ENCODE data around the gene CMAS. TPM values are rescaled to one million over a fixed set of nuclear protein-coding genes. Genes with fewer than 3 reads are reported as not detected.

CMAS gene
- total and polyA plus RNA-seq, 2 donors (not counting 3 experiments of a cell fraction or from before 2014, with no cell fraction given): 8.5 to 35.4 TPM

DNA sequence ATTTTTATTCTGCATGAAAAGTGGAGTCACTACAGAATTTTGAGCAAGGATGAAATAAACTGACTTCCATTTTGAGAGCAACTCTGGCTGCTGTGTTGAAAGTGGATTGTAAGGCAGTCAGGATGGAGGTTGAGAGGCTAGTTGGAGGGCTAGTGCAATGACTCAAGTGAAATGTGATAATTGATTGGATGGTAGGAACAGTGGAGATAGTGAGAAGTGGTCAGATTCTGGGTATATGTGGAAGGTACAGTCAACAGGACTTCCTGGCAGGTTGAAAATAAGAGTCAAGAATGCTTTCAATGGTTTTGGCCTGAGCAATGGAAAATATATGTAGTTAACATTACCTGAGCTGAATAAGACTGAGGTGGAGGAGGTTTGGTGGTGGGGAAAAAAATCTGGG lies 29.0 kb upstream of the CMAS start:
- no TSS peak for BruUV-seq (replicated peaks)
- no peaks in the 10 kb centered on the region for H3K79me2 ChIP-seq (ENCODE audit: control insufficient read depth, insufficient read depth, low read length)
- H3K4me3 ChIP-seq (replicated peaks in 1 of 3; ENCODE audit: insufficient read depth in 1 of 3, low read depth in 1 of 3, low read length in 3 of 3): no peak overlapping the region
- H3K4me1 ChIP-seq (ENCODE audit: control insufficient read depth, extremely low read depth, insufficient read depth, low read length): no peaks in the 10 kb centered on the region
- FAIRE-seq: no peak
- no peaks in the 10 kb centered on the region for H3K27me3 ChIP-seq (ENCODE audit: control insufficient read depth in 2 of 2, insufficient read depth in 2 of 2, low read length in 2 of 2)
- no peaks in the 10 kb centered on the region for H3K36me3 ChIP-seq (ENCODE audit: control insufficient read depth in 2 of 2, extremely low read depth in 1 of 2, insufficient read depth in 2 of 2, low read length in 2 of 2)
- POLR2A ChIA-PET: no interaction called here
- CTCF ChIA-PET: interaction anchor here (2.0 to 4.6 kb wide), 3 partner anchors 27 to 319 kb away, joined by 4 to 218 read pairs (median 43); no protein-coding TSS in a partner anchor
- no peak overlapping the region for H3K4me2 ChIP-seq (ENCODE audit: insufficient read depth, low read length)
- no peak for TF ChIP-seq EZH2 (IDR thresholded peaks at IDR 0.05; ENCODE audit: borderline replicate concordance, low read depth, low read length, severe bottlenecking)
- no peak for TF ChIP-seq JUN (IDR thresholded peaks at IDR 0.05; ENCODE audit: borderline replicate concordance, insufficient read depth, insufficient read length, low read depth)
- TF ChIP-seq GATA2 (IDR thresholded peaks at IDR 0.05; ENCODE audit: insufficient read depth, insufficient read length, low read depth, low read length): no peak
- TF ChIP-seq, protein P1, sequence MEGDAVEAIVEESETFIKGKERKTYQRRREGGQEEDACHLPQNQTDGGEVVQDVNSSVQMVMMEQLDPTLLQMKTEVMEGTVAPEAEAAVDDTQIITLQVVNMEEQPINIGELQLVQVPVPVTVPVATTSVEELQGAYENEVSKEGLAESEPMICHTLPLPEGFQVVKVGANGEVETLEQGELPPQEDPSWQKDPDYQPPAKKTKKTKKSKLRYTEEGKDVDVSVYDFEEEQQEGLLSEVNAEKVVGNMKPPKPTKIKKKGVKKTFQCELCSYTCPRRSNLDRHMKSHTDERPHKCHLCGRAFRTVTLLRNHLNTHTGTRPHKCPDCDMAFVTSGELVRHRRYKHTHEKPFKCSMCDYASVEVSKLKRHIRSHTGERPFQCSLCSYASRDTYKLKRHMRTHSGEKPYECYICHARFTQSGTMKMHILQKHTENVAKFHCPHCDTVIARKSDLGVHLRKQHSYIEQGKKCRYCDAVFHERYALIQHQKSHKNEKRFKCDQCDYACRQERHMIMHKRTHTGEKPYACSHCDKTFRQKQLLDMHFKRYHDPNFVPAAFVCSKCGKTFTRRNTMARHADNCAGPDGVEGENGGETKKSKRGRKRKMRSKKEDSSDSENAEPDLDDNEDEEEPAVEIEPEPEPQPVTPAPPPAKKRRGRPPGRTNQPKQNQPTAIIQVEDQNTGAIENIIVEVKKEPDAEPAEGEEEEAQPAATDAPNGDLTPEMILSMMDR (IDR thresholded peaks at IDR 0.05; ENCODE audit: extremely low read depth in 1 of 2, insufficient read depth in 1 of 2, low read depth in 1 of 2, low read length in 2 of 2): no peak
- no peak for TF ChIP-seq MYC (IDR thresholded peaks at IDR 0.05; ENCODE audit: low read depth, low read length)
- TF ChIP-seq POLR2A (IDR thresholded peaks at IDR 0.05; ENCODE audit: low read depth, low read length): no peak
- TF ChIP-seq, protein P2, sequence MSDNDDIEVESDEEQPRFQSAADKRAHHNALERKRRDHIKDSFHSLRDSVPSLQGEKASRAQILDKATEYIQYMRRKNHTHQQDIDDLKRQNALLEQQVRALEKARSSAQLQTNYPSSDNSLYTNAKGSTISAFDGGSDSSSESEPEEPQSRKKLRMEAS (IDR thresholded peaks at IDR 0.05; ENCODE audit: insufficient read depth, insufficient read length): no peak
- TF ChIP-seq FOS (IDR thresholded peaks at IDR 0.05; ENCODE audit: borderline replicate concordance, insufficient read depth, low read length): no peak
- TF ChIP-seq POLR2AphosphoS5 (IDR thresholded peaks at IDR 0.05; ENCODE audit: insufficient read depth, low read depth, low read length): no peak
- intact Hi-C loops (cut with micrococcal nuclease) (no loop called here), dilution Hi-C loops (cut with MboI; ENCODE audit: extremely low pct_ligation_motif_present, low sequenced_read_pairs) (no loop called here)
- H4K20me1 ChIP-seq (replicated peaks; ENCODE audit: control insufficient read depth, extremely low read depth, insufficient read depth, low read length): no peaks in the 10 kb centered on the region
- no peak for DNase-seq (ENCODE audit: low read depth, low spot score)
- no peaks in the 10 kb centered on the region for H3K9me3 ChIP-seq (replicated peaks; ENCODE audit: control insufficient read depth, insufficient read depth, low read length)
- H2AFZ ChIP-seq (ENCODE audit: low read depth, low read length): no peak overlapping the region
- H3K9ac ChIP-seq (replicated peaks; ENCODE audit: extremely low read depth, insufficient read depth, low read length): no peak overlapping the region
- no peak overlapping the region for H3K27ac ChIP-seq (ENCODE audit: insufficient read depth, low read depth, low read length)
- no peaks in the 10 kb centered on the region for H3K9me1 ChIP-seq (replicated peaks; ENCODE audit: control insufficient read depth, extremely low read depth, insufficient read depth, low read length)

Measured in endothelial cell of umbilical vein (primary cell).